Nephron progenitor cell (in vitro differentiated cells): ENCODE results near the gene LRRC4C.

Experiments used
- DNase-seq: peaks from one replicate; pipeline ENCODE4 v3.0.0; 2021
- H3K27ac Mint-ChIP-seq: 2 replicates; pipeline ENCODE4 v1.8.0; 2021; ENCODE audit warnings: mild to moderate bottlenecking, moderate library complexity, mixed read lengths
- H3K27me3 Mint-ChIP-seq: 2 replicates; pipeline ENCODE4 v1.8.0; 2021; ENCODE audit warnings: mild to moderate bottlenecking, low read depth, mixed read lengths; ENCODE audit not compliant: poor library complexity
- H3K36me3 Mint-ChIP-seq: 2 replicates; pipeline ENCODE4 v1.8.0; 2021; ENCODE audit warnings: low read depth, mixed read lengths
- H3K4me1 Mint-ChIP-seq: 2 replicates; pipeline ENCODE4 v1.8.0; 2021; ENCODE audit warnings: mixed read lengths
- H3K4me3 Mint-ChIP-seq: 2 replicates; pipeline ENCODE4 v1.8.0; 2021; ENCODE audit warnings: mild to moderate bottlenecking, moderate library complexity, mixed read lengths
- H3K9me3 Mint-ChIP-seq: 2 replicates; pipeline ENCODE4 v1.8.0; 2021; ENCODE audit warnings: mild to moderate bottlenecking, moderate library complexity, mixed read lengths
- TF ChIP-seq, protein P1 (sequence below): fragments of 200-600 bp; sonication (generic); IDR thresholded peaks from 2 replicates; pipeline ENCODE4 v1.5.0; 2021; ENCODE audit warnings: antibody characterized with exemption

The LRRC4C gene

DNA sequence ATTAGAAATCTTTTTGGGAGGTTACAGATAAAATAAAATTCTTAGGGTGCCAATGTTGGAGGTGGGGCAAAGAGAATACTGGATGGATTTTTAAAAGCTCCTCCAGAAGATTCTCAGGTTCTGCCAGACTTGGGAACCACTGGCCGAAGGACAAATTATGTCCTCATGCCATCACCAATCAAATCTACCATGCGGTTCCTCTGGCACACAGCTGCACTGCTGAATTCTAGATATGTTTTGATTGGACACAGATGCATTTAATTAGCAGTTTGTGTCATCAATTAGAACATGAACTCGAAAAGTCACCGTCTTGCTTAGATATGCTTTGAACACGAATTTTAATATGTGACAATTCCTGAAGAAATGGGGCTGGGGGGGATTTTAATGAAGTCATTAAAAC is 1269.2 kb downstream of the LRRC4C start:
- TF ChIP-seq, protein P1, sequence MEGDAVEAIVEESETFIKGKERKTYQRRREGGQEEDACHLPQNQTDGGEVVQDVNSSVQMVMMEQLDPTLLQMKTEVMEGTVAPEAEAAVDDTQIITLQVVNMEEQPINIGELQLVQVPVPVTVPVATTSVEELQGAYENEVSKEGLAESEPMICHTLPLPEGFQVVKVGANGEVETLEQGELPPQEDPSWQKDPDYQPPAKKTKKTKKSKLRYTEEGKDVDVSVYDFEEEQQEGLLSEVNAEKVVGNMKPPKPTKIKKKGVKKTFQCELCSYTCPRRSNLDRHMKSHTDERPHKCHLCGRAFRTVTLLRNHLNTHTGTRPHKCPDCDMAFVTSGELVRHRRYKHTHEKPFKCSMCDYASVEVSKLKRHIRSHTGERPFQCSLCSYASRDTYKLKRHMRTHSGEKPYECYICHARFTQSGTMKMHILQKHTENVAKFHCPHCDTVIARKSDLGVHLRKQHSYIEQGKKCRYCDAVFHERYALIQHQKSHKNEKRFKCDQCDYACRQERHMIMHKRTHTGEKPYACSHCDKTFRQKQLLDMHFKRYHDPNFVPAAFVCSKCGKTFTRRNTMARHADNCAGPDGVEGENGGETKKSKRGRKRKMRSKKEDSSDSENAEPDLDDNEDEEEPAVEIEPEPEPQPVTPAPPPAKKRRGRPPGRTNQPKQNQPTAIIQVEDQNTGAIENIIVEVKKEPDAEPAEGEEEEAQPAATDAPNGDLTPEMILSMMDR: no peak
- Mint-ChIP-seq H3K27ac (no peak overlapping the region), H3K4me1 (peaks cover 36% of the 10 kb centered on the region)

DNA sequence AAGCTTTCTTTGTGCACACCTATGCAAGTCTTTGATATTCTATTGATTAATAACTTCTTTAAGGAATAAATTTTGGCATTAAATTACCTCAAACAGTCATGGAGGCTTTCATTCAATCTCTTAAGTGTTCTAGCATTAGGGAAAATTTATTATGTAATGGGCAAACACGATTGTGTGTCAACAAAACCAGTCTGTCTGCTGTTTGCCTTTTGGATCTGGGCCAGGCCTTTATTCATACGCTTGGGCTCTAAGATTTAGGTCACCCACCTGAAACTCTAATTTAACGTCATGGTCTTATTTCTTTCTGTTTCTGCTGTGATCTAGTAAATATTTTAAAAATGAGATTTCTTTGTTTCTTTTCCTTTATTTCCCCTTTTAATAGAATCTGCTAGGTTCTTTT is 1270.6 kb downstream of the LRRC4C start:
- H3K9me3 Mint-ChIP-seq: peaks cover 8% of the 10 kb centered on the region
- no peak overlapping the region for H3K4me3 Mint-ChIP-seq
- TF ChIP-seq, protein P1: no peak
- no peak overlapping the region for H3K27ac Mint-ChIP-seq
- peaks cover 50% of the 10 kb centered on the region for H3K4me1 Mint-ChIP-seq
- H3K36me3 Mint-ChIP-seq: peaks cover 5% of the 10 kb centered on the region
- no peak for DNase-seq
- peaks cover under 1% of the 10 kb centered on the region for H3K27me3 Mint-ChIP-seq

More for the DNA sequence above, 1269.2 kb downstream of the LRRC4C start:
- H3K36me3 Mint-ChIP-seq: peaks cover 5% of the 10 kb centered on the region
- H3K4me3 Mint-ChIP-seq: no peak overlapping the region
- no peak for DNase-seq
- H3K27me3 Mint-ChIP-seq: peaks cover 4% of the 10 kb centered on the region
- peaks cover 10% of the 10 kb centered on the region for H3K9me3 Mint-ChIP-seq

DNA sequence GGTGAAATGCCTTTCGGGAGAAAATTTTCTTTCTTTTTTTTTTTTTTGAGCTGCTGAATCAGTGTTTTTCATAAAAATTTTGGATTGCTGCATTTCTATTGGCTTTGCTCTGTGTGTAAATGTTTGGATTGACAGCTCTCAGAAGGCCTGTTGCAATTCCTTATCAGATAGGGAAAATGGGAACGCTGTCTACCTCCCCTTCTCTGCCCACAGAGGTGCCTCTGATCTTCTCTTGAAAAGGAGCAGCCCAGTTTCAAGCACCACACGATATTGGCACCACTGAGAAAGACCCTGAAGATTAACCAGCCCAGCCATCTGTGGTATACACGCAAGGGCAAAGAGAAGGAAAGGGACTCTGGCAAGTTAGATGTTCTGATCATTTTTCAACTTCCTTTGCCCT is 1272.2 kb downstream of the LRRC4C start:
- Mint-ChIP-seq H3K9me3 (no peaks in the 10 kb centered on the region), H3K4me3 (no peak overlapping the region), H3K27me3 (no peaks in the 10 kb centered on the region), H3K36me3 (no peaks in the 10 kb centered on the region), H3K4me1 (peaks cover 60% of the 10 kb centered on the region), H3K27ac (peak overlapping the region; percentile 41)
- DNase-seq: no peak
- TF ChIP-seq, protein P1: no peak

DNA sequence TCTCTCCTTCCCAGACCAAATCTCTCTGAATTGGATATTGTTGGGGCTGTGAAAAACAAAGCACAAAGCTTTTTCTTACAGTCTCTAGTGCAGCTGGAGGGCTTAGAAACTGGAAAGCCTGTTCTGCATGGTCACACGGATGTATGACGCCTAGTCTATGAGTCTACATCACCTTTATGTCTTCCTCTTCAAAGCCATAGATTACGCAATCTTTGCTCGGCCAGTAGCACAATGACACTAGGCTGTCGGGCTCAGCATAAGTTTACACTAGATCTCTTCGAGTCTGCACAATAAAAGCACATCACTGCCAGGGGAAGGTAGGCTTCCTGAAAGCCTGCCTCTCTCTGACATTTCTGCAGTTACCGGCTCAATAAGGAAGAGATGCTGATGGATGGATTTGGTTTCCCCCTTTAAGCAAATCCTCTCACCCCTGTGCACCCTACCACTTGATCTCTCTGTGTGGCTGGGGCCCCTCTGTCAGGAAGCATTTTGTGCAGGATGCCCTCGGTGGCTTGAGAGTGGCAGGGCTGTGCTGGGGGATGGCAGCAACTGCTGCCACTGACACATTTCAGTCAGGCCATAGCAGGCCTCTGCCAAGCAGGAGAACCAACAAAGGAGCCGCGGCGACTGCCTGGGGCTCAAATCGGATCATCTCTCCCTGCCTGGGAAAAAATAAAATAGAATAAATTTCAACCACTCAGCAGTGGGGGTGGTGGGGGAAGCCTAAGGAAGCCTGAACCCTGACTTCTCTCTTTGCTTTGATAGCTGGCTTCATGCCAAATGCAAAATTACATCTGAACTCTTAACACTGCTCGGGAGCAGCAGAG is 1272.8 kb downstream of the LRRC4C start:
- Mint-ChIP-seq H3K27me3 (no peaks in the 10 kb centered on the region), H3K36me3 (no peaks in the 10 kb centered on the region), H3K9me3 (no peaks in the 10 kb centered on the region), H3K27ac (no peak overlapping the region), H3K4me3 (no peak overlapping the region), H3K4me1 (peaks cover 58% of the 10 kb centered on the region)
- TF ChIP-seq, protein P1: no peak
- DNase-seq: no peak

DNA sequence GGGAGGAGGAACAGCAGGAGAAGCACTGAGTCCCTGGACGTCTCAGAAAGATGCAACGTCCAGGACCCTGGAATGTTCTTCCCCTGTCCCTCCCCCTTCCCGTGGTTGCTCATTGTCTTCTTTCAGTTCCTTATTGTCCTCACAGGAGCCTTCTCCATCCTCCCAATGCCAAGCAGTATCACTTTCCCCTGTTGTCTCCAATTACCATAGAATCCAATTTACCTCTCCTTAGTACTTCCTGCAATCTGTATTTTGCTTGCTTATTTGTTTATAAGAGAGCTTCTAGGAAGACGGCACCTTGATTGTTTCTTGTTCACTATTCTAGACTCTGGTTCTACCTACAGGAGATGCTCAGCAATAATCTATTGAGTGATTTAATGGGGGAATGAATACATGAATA is 1273.7 kb downstream of the LRRC4C start:
- H3K27ac Mint-ChIP-seq: no peak overlapping the region
- H3K4me1 Mint-ChIP-seq: peaks cover 58% of the 10 kb centered on the region
- H3K9me3 Mint-ChIP-seq: no peaks in the 10 kb centered on the region

More for the DNA sequence above, 1273.7 kb downstream of the LRRC4C start:
- peaks cover 3% of the 10 kb centered on the region for H3K27me3 Mint-ChIP-seq
- no peak overlapping the region for H3K4me3 Mint-ChIP-seq
- TF ChIP-seq, protein P1: no peak
- DNase-seq: no peak
- H3K36me3 Mint-ChIP-seq: no peaks in the 10 kb centered on the region
